ENCODE results near the gene OR2K2. TPM values are rescaled to one million over a fixed set of nuclear protein-coding genes. Genes with fewer than 3 reads are reported as not detected.
A peak's percentile ranks its signal among the peaks of the same experiment; 100 is the strongest.
"Not testable (repeated sequence)": the region's sequence is repeated elsewhere in the genome, so short reads cannot be mapped to it uniquely, and the experiment has no call there.

OR2K2 gene
- total and polyA plus RNA-seq, 8 donors = not detected

GRCh38 chr9:111305914-111306313 is 24.1 kb downstream of the OR2K2 start:
- no peaks in the 10 kb centered on the region for H3K9me3 ChIP-seq
- no peaks in the 10 kb centered on the region for H3K4me1 ChIP-seq
- WGBS, 2 donors = 83 to 91% methylated on average over 5 of the region's 5 CpGs
- no peak for TF ChIP-seq CTCF (IDR thresholded peaks at IDR 0.05)
- intact Hi-C loops (cut with DNase I) = no loop called here
- no peak for FAIRE-seq
- H3K4me3 ChIP-seq = no peak overlapping the region
- DNase-seq = no peak
- ATAC-seq = no peak
- no peaks in the 10 kb centered on the region for H3K27me3 ChIP-seq
- no peak overlapping the region for H3K27ac ChIP-seq
- no peaks in the 10 kb centered on the region for H3K36me3 ChIP-seq

- intact Hi-C loops (cut with DNase I) = loop anchor here in 1 of 3 donors (5.0 kb wide), 1 partner anchor 667 kb away; no protein-coding TSS in a partner anchor
- 71 to 77% methylated on average over 6 of the region's 6 CpGs for WGBS, 2 donors
Observed at GRCh38 chr9:111304000-111304399, 26.0 kb downstream of the OR2K2 start.

DNA sequence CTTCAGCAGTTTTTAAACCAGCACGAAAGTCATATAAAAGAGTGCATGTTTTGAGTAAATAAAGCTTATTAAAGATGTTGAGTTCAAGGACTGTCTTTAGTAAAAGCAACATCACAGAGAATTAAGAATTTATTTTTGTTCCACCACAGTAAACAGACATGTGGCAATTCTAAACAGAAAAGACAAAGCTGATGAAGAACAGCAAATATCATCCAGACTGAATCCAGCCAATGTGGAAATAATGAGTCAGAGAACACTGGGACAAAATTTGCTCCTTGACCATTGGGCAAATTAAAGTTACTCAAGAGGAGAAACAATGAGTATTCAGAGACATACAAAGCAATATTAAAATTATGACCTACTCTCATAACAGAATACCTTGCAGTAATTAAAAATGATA is 28.8 kb downstream of the OR2K2 start:
- H3K4me3 ChIP-seq = no peak overlapping the region
- 43 to 68% methylated on average over 1 of the region's 1 CpG for WGBS, 2 donors
- intact Hi-C loops (cut with DNase I) = loop anchor here in 1 of 3 donors (5.0 kb wide), 1 partner anchor 664 kb away; no protein-coding TSS in a partner anchor
- ATAC-seq (peak in 1 of 4 donors; percentile 14), FAIRE-seq (no peak), DNase-seq (no peak)
- H3K9me3 ChIP-seq = no peaks in the 10 kb centered on the region
- H3K36me3 ChIP-seq = no peaks in the 10 kb centered on the region
- no peak for TF ChIP-seq CTCF (IDR thresholded peaks at IDR 0.05)
- no peak overlapping the region for H3K27ac ChIP-seq
- H3K4me1 ChIP-seq = no peaks in the 10 kb centered on the region
- H3K27me3 ChIP-seq = no peaks in the 10 kb centered on the region

More at GRCh38 chr9:111304000-111304399, 26.0 kb downstream of the OR2K2 start:
- not testable (repeated sequence) for H3K4me1 ChIP-seq, H3K4me3 ChIP-seq, H3K27me3 ChIP-seq, H3K36me3 ChIP-seq, H3K27ac ChIP-seq, FAIRE-seq, ATAC-seq, H3K9me3 ChIP-seq, DNase-seq

- Histone ChIP-seq H3K4me1 (peaks cover 0 to under 1% (median 0%) of the 10 kb centered on the region in 3 donors), H3K27ac (no peak overlapping the region), H3K9me3 (no peaks in the 10 kb centered on the region), H3K4me3 (no peak overlapping the region), H3K36me3 (no peaks in the 10 kb centered on the region), H3K27me3 (no peaks in the 10 kb centered on the region)
- FAIRE-seq = no peak
- ATAC-seq = peak in 1 of 4 donors; percentile 28
- intact Hi-C loops (cut with DNase I) = loop anchor here in 1 of 3 donors (5.0 kb wide), 1 partner anchor 663 kb away; no protein-coding TSS in a partner anchor
- no peak for DNase-seq
- TF ChIP-seq CTCF (IDR thresholded peaks at IDR 0.05) = no peak
- WGBS, 2 donors = 70 to 82% methylated on average over 4 of the region's 4 CpGs
Observed at GRCh38 chr9:111300140-111300735, 29.8 kb downstream of the OR2K2 start.

DNA sequence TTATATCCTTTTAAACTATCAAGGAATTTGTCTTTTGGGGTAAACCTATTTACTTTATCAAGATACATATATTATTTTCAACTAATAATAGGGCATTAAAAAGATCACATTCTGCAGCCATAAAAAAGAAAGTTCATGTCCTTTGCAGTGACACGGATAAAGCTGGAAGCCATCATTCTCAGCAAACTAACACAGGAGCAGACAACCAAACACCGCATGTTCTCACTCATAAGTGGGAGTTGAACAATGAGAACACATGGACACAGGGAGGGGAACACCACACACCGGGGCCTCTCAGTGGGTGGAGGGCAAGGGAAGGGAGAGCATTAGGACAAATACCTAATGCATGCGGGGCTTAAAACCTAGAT is 30.4 kb downstream of the OR2K2 start:
- not testable (repeated sequence) for H3K9me3 ChIP-seq, H3K27ac ChIP-seq, H3K36me3 ChIP-seq, H3K4me3 ChIP-seq, DNase-seq, FAIRE-seq, H3K4me1 ChIP-seq, H3K27me3 ChIP-seq
- 37 to 39% methylated on average over 4 of the region's 4 CpGs for WGBS, 2 donors
- intact Hi-C loops (cut with DNase I) = loop anchor here in 1 of 3 donors (10.0 kb wide), 1 partner anchor 655 kb away; no protein-coding TSS in a partner anchor
- ATAC-seq = peak in 1 of 4 donors; percentile 11

All from pancreas (tissue), 10 donors.